GM12873 (cell line): ENCODE data around the gene ZBTB33.

Experiments used
- CTCF ChIP-seq: IDR thresholded peaks from 2 replicates; pipeline ENCODE4 v1.5.1; 2012; ENCODE audit warnings: low read depth, mild to moderate bottlenecking, moderate library complexity, low read length, control low read depth; ENCODE audit not compliant: insufficient read depth; ENCODE audit errors: missing control alignments

The ZBTB33 gene

GRCh38 chrX:120282697-120283096 lies 32.1 kb downstream of the ZBTB33 start:
- TF ChIP-seq CTCF: no peak

GRCh38 chrX:120286733-120287512 lies 36.3 kb downstream of the ZBTB33 start:
- no peak for TF ChIP-seq CTCF

GRCh38 chrX:120287513-120288112 lies 37.0 kb downstream of the ZBTB33 start:
- TF ChIP-seq CTCF: no peak

GRCh38 chrX:120290107-120290506 lies 39.5 kb downstream of the ZBTB33 start:
- no peak for TF ChIP-seq CTCF

GRCh38 chrX:120291211-120291610 lies 40.6 kb downstream of the ZBTB33 start:
- no peak for TF ChIP-seq CTCF

- no peak for TF ChIP-seq CTCF
Observed at GRCh38 chrX:120293015-120293414, 42.4 kb downstream of the ZBTB33 start.

- no peak for TF ChIP-seq CTCF
Observed at GRCh38 chrX:120294651-120295050, 44.0 kb downstream of the ZBTB33 start.
